Measurements from ENCODE around the gene RIPPLY2.
"Not testable (repeated sequence)": the region's sequence is repeated elsewhere in the genome, so short reads cannot be mapped to it uniquely, and the experiment has no call there.

RIPPLY2 gene, protein sequence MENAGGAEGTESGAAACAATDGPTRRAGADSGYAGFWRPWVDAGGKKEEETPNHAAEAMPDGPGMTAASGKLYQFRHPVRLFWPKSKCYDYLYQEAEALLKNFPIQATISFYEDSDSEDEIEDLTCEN

DNA sequence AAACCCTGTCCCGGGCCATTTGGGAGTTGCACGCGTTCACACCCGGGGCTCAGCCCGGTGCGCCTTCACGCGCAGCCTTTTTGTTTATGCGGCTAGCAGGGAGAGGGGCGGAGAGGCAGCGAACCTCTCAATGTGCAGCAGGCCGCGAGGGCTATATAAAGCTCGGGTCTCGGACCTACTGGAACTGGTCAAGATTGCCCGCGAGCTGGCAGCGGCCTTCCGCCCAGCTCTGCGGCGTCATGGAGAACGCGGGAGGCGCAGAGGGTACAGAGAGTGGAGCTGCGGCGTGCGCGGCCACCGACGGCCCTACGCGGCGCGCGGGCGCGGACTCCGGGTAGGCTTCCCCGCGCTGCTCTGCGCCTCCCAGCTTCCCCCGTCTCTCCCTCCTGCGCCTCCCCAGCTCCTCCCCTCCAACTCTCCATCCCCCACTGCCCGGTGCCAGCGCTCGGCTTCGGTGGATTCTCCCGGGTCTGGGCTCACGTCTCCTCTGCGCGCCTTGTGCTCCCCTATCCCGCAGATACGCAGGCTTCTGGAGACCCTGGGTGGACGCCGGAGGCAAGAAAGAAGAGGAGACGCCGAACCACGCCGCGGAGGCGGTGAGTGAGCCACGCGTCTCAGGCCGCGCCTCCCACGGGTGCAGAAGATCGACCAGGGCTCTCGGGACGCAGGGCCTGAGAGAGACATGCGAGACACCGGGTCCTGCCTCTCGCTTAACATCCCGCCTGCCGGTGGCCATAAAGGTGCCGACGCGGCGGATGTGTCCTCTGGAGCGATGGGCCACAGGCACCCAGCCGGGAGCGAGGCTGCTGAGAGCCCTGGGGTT lies at the start of gene RIPPLY2:
RIPPLY2 (plus strand) TSS at position 183 of the 823 bp plus-strand sequence; CDS start at position 240, 57 bp downstream.
- no peak for DNase-seq

GRCh38 chr6:83803492-83803891 lies 49.7 kb upstream of the RIPPLY2 start:
- not testable (repeated sequence) for DNase-seq

- DNase-seq = no peak
These were observed 48.3 kb upstream of the RIPPLY2 start for GRCh38 chr6:83804886-83805285.

DNA sequence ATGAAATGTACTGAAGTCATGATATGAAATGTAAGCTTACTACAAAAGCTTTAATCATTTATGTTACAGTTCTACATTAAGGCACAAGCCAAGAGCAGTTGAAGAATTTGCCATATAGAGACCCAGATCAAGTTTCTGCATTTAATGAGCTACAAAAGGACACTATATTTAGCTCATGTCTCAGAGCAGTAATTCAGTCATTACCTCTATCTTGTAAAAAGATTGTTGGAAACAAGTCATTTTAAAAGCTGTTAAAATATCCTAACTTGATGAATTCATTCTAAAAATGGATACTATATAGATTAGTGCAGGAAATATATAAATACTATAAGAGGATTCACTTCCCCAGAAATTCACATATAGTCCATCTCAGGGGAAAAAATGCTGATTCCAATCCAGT lies 45.2 kb upstream of the RIPPLY2 start:
- no peak for DNase-seq

DNA sequence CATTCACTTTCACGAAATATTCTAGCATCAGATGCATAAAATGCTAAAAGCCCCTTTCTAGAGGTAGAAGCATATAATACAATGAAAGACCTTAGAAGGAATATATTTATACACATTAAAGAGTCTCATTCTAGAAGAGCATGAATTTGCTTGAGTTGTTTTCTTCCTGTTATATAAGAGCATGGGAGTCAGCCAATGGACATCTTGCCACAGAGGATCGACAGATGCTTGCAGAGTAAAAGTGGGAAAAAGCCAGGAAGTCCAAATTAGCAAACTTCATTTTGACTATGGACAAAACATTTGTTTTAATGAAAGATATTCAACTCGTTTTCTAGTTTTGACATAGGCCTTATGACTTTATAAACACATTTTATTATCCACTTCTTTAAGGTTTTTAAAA lies 44.2 kb upstream of the RIPPLY2 start:
- no peak for DNase-seq

- DNase-seq = no peak
These were observed 40.6 kb upstream of the RIPPLY2 start for GRCh38 chr6:83812595-83812994.

GRCh38 chr6:83815631-83816272 lies 37.4 kb upstream of the RIPPLY2 start:
- DNase-seq = no peak

DNA sequence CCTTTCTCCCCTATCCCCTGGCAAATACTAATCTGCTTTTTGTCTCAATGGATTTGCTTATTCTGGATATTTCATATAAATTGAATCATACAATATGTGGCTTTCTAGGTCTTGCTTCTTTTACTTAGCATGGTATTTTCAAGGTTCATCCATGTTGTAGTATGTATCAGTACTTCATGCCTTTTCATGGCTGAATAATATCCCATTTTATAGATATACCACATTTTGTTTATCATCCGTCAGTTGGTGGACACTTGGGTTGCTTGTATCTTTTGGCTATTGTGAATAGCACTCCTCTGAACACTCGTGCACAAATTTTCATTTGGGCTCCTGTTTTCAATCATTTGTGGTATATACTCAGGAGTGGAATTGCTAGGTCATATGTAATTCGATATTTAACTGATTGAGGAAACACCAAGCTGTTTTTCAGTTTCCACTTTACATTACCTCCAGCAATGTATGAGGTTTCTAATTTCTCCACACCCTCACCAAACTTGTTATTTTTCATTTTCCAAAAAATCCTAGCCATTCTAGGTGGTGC lies 30.5 kb upstream of the RIPPLY2 start:
- DNase-seq = no peak

GRCh38 chr6:83824388-83824801 lies 28.8 kb upstream of the RIPPLY2 start:
- DNase-seq = no peak

DNA sequence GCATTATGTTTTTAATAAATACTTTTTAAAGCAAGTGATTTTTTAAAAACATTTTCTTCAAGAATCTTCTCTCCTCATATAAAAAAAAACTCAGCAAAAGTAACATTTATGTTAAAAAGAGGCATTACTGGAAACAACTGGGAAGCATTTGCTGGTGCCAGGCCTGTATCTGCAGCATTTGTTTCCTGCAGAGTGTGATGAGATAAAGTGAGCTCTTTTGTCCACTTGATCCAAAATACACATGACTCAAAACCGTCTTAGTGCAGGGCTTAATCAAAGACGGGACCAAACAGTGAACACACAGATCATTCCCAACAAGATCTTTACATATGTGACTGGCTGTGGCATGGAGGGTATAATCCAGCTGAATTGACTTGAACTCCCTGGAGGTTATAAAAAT lies 28.3 kb upstream of the RIPPLY2 start:
- DNase-seq = no peak

GRCh38 chr6:83827050-83827449 lies 26.1 kb upstream of the RIPPLY2 start:
- DNase-seq = no peak

GRCh38 chr6:83838727-83839126 lies 14.4 kb upstream of the RIPPLY2 start:
- DNase-seq = no peak

- no peak for DNase-seq
These were observed 9.0 kb upstream of the RIPPLY2 start for GRCh38 chr6:83844170-83844569.

DNA sequence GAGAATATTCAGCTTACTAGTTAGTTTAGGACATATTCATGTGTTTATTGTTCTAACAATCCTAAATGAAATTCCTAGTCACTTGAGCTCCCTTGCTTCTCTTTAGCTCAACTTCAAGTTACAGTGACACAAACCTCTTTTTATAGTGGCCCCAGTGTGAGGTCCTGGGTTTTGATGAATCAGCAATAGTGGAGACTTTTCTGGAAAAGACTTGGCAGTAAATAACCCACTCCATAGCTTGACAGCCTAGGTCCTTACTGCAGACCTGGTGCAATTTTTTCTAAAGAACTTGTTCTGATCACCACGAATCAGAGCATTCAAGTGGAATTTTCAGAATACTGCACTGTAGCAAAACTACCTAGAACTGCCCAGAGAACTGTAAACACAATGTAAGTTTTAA lies 6.9 kb upstream of the RIPPLY2 start:
- no peak for DNase-seq

GRCh38 chr6:83847179-83847578 lies 6.0 kb upstream of the RIPPLY2 start:
- DNase-seq = no peak

DNA sequence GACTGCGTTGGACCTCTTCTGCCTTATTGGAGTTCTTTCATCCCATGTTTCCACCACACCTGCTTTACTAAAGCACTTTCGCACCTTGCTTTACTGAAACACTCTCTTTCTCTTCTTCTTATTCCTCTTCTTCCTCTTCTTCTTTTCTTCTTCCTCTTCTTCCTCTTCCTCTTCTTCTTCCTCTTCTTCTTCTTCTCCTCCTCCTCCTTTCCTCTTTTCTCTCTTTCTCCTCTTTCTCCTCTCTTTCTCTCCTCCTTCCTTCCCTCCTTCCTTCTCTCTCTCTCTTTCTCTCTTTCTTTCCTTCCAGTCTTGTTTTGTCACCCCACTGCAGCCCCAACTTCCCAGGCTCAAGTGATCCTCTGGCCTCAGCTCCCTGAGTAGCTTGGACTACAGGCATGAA lies 4.0 kb upstream of the RIPPLY2 start:
- DNase-seq = no peak

DNA sequence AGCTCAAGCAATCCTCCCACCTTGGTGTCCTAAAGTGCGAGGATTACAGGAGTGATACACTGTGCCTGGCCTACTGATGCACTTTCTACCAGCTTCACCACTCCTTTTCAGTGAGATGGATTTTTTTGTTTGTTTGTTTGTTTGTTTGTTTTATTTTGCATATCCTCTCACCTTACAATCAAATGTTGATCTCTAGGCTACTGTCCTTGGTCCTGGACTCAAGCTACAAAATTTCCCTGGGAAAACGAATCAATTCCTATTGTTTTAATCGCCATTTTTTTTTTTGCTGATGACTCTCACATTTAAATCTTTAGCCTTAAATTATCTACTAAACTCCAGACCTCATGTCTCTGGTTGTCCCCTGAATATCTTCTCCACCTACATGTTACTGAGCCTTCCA lies 3.5 kb upstream of the RIPPLY2 start:
- DNase-seq = no peak

DNA sequence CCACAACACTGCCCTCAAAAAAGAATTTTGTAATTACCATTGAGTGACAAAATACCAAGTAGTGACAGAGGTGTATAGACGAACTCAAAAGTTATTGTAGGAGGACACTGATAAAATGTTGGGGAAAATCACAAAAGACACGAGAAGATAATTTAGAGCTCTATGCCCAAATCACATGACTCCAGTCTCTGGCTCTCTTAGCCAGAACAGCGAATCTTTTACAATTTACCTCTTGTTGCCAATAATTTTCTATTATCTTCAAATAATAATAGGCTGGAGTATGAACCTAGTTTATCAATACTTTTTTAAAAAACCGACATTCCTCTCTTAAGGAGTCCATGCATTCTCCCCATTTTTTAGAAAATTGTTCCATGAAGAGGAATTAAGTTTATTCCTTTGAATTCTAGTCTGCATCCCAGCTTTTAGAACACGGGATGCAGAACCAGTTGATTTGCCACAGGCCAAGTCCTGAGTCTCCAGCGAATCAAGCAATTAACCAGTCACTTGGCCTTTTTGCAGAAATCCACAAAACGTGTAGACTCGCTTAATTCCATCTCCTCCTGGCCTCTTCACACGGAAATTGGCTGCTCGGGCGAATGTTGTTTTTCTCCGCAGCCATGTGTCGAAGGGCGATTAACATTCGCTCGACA lies 507 bp upstream of the RIPPLY2 start:
- DNase-seq = no peak

DNA sequence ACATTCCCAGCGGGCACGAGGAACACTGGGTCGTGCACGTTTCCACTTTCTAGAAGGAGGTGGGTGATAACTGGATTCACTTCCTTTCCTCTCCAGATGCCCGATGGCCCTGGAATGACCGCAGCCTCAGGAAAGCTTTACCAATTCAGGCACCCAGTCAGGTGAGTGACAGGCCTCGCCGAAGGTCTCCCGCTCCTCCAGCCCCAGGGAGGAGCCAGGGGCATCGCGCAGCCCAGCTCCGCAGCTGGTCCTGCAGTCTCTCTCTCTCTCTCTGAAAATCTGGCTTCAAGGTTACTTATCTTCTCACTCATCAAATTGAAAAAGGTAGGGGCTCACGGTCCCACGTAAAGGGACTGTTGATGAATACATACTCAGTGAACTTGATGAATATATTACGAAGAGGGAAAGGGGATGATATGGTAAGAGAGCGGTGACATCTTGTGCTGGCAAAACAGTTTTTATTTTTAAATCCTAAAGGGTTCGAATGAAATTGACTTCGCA lies 891 bp downstream of the RIPPLY2 start:
- no peak for DNase-seq

GRCh38 chr6:83854766-83855165 lies 1.6 kb downstream of the RIPPLY2 start:
- DNase-seq = no peak

DNA sequence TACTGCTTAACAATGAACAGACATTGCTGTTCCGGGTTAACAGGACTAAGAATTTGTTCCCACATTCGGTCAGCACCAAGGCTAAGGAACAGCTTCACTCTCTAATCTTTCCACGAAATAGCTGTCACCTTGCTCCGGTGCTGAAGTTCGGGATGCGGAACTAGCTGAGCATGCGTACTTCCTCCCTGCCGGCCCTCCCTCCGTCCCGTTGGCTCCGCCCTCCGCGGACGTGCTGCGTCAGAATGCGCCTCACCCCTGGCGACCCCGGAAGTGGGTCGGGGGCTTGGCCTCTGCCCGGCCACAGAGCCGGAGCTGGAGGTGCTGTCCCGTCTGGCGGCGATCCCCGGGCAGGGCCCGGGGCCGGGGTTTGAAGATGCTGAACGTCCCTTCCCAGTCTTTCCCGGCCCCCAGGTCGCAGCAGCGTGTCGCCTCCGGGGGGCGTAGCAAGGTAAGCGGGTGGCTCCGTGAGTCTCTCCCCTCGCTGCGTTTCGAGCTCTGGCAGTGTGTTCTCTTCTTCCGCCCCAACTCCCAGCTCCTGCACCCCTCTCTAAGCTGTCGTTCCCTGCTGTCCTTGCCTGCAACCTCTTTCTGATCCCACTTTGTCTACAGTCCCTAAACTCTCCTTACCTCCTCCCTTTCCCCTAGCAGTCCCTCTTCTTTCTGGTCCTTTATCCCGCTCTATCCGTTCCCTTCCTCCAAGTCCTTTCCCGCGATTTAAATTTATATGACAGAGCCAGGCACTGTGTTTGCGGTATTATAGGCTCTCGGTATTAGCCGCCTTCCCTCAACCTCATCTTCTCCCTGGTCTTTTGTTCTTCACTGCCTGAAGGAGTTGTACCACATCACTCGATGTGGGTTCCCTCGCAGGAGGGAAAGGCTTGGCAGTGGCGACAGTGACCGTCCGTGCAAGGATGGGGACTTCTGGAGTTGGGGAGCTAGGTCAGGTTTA lies 6.5 kb downstream of the RIPPLY2 start, which contains the start of gene CYB5R4:
CYB5R4 (plus strand) TSS at position 280 of the 949 bp plus-strand sequence; CDS start at position 374, 94 bp downstream.
- peak; percentile 84 for DNase-seq

DNA sequence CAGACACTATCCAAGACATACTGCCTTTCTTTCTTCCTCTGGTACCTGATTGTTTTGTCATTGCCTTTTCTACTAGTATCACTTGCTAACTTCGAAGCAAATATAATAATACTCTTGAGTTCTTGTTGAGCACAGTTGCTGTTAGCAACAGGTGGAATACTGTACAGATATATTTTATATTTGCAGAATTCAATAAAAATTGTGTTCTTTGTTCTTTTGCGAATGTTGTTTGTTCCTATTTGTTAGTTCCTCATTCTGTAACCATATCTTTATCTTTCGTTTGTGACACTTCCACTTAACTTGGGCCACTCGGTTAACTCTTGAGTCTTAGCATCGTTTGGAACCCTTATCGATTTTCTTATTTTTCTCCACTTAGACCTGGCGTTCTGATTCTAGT lies 7.2 kb downstream of the RIPPLY2 start:
- DNase-seq = no peak

All from activated T-cell treated with anti-CD3 and anti-CD28 coated beads for 4 hours (primary cell).